HG03280 (cell line): ENCODE measurements around the gene TOR3A.
"Not testable (repeated sequence)": the region's sequence is repeated elsewhere in the genome, so short reads cannot be mapped to it uniquely, and the experiment has no call there.

Experiments used
- ATAC-seq: cut with Tn5 transposase; IDR thresholded peaks from one replicate; pipeline ENCODE4 v1.9.1; 2021; ENCODE audit warnings: mild to moderate bottlenecking, moderate library complexity; ENCODE audit not compliant: unreplicated experiment

Gene TOR3A

GRCh38 chr1:179081687-179082332, at the start of gene TOR3A:
TOR3A (plus strand) TSS chr1:179082070; CDS start chr1:179082129, 59 bp downstream.
- ATAC-seq: peak; percentile 87

- peak; percentile 80 for ATAC-seq
These were observed 47.1 kb upstream of the TOR3A start for GRCh38 chr1:179034720-179035119.

GRCh38 chr1:179036844-179037465, 44.9 kb upstream of the TOR3A start:
- no peak for ATAC-seq

- ATAC-seq: no peak
These were observed 43.2 kb upstream of the TOR3A start for GRCh38 chr1:179038528-179039281.

DNA sequence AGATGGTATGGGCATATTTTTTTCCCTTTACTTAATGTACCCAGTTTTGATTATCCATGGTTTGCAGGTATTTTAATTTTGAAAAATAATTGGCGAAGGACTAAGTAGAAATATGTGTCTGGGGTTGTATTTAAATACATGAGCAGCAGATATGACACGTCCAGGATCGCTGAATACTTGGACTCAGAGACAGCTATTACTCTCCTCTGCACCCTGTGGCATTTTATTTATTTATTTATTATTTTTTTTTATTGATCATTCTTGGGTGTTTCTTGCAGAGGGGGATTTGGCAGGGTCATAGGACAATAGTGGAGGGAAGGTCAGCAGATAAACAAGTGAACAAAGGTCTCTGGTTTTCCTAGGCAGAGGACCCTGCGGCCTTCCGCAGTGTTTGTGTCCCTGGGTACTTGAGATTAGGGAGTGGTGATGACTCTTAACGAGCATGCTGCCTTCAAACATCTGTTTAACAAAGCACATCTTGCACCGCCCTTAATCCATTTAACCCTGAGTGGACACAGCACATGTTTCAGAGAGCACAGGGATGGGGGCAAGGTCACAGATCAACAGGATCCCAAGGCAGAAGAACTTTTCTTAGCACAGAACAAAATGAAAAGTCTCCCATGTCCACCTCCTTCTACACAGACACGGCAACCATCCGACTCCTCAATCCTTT, 42.2 kb upstream of the TOR3A start:
- ATAC-seq: not testable (repeated sequence)

GRCh38 chr1:179040175-179040551, 41.7 kb upstream of the TOR3A start:
- ATAC-seq: not testable (repeated sequence)

DNA sequence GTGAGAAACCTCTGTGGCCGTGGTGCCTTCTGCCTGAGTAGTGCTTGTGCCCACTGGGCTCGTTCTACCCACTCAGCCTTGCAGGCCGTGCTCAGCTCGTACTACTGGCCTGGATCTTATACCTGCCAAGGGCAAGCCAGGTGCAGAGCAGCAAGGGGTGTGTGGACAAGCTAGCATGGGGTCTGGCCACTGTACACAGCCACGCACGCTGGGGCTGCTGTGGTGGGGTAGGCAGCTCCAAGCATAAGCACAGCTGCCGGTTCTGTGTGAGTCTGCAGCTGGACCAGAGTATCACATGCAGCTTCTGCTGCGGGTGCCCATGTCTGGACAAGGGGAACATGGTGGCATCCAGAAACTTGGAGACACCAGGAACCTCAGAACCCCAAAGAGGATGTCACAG, 39.8 kb upstream of the TOR3A start:
- ATAC-seq: no peak

DNA sequence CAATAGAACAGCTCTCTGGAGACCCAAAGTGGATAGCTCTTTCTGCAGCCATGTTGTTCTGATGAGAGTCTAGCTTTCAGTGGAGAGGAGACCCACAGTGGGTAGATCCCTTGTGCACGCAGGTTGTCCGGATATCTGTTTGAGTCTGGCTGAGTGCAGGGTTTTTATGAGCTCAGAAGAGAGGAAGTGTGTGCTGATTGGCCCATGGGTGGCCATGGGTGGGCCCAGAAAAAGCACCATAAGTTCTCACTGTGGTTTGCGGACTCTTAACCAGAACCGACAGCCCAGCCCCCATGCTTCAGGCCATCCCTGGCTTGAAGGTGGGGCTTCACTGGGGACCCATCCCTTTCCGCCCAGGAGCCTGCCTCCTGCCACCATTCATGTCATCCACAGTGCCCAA, 39.2 kb upstream of the TOR3A start:
- ATAC-seq: no peak

DNA sequence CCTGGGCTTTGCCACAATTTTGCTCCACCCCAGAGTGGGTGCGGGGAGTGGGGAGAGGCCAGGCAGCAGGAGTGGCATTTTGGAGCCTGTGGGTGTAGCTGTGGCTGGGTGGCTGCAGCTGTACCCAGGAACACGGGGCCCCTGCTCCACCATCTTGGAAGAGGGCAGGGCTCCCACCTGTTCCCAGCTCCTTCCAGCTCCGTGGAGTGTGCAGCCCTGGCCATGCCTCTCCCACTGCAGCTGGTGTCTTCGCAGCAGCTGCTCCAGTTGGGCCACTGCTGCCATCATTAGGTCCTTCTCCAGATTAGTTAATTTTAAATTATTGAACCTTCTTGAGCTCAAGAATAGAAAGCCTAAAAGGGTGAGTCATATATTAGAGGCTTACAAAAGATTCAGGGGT, 38.6 kb upstream of the TOR3A start:
- no peak for ATAC-seq

GRCh38 chr1:179043907-179044306, 38.0 kb upstream of the TOR3A start:
- no peak for ATAC-seq

GRCh38 chr1:179046808-179047635, 34.8 kb upstream of the TOR3A start:
- ATAC-seq: no peak

- ATAC-seq: no peak
These were observed 34.3 kb upstream of the TOR3A start for GRCh38 chr1:179047636-179047997.

- no peak for ATAC-seq
These were observed 33.3 kb upstream of the TOR3A start for GRCh38 chr1:179048339-179049124.

- ATAC-seq: no peak
These were observed 29.1 kb upstream of the TOR3A start for GRCh38 chr1:179052776-179053175.

GRCh38 chr1:179053486-179053885, 28.4 kb upstream of the TOR3A start:
- ATAC-seq: no peak

- no peak for ATAC-seq
These were observed 25.9 kb upstream of the TOR3A start for GRCh38 chr1:179055937-179056336.

GRCh38 chr1:179058487-179059483, 23.1 kb upstream of the TOR3A start:
- ATAC-seq: no peak

DNA sequence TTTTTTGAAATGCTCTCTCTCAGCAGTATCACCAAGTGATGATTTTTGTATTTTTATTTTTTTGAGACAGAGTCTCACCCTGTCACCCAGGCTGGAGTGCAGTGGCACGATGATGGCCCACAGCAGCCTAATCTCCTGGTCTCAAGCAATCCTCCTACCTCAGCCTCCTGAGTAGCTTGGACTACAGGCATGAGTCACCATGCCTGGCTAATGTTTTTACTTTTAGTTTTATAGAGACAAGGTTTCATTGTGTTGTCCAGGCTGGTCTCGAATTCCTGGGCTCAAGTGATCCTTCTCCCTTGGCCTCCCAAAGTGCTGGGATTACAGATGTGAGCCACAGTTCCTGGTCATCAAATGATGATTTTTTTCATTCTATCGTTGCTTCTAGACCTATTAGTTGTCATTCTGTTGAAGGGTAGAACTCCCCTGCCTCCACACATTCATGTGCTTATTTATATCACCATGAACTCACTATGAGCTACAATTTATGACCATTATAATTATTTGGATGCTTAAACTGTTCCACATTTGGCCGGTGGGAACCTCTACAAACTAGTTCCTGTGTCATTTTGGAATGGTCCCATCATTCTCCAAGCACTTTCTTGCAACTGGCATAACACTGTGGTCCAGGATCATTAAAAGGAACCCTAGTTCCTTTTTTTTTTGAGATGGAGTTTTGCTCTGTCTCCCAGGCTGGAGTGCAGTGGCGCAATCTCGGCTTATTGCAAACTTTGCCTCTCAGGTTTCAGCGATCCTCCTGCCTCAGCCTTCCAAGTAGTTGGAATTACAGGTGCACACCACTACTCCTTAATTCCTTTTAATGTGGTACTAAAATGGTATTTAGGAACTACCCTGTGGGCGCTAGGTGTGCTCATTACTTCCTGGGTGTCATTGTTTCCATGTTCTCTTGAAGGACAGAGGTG, 20.2 kb upstream of the TOR3A start:
- ATAC-seq: no peak
